T1000 (cell line): Measurements from ENCODE around the gene FAM114A1.

ENCODE experiments used
- DNase-seq: peaks from one replicate; lab custom pipeline; 2025; ENCODE audit warnings: mixed read lengths; lab: John Stamatoyannopoulos, UW

FAM114A1 gene

GRCh38 chr4:38867478-38868058 lies at the start of gene FAM114A1:
Gene FAM114A1, plus strand, starts transcription at chr4:38867806. Its CDS starts 10,273 bp downstream, at chr4:38878079.
- DNase-seq = peak; percentile 79

GRCh38 chr4:38818441-38818976 lies 49.1 kb upstream of the FAM114A1 start:
- DNase-seq = no peak

- DNase-seq = peak; percentile 16
These were observed 48.0 kb upstream of the FAM114A1 start for GRCh38 chr4:38819569-38819968.

GRCh38 chr4:38820329-38821061 lies 47.1 kb upstream of the FAM114A1 start:
- DNase-seq = no peak

GRCh38 chr4:38821739-38822138 lies 45.9 kb upstream of the FAM114A1 start:
- no peak for DNase-seq

GRCh38 chr4:38822748-38823303 lies 44.8 kb upstream of the FAM114A1 start:
- DNase-seq = no peak

GRCh38 chr4:38823766-38824165 lies 43.8 kb upstream of the FAM114A1 start:
- DNase-seq = no peak

GRCh38 chr4:38829237-38829636 lies 38.4 kb upstream of the FAM114A1 start:
- DNase-seq = no peak

GRCh38 chr4:38831653-38832052 lies 36.0 kb upstream of the FAM114A1 start:
- no peak for DNase-seq

GRCh38 chr4:38832206-38832605 lies 35.4 kb upstream of the FAM114A1 start:
- no peak for DNase-seq

GRCh38 chr4:38832624-38833528 lies 34.7 kb upstream of the FAM114A1 start:
- no peak for DNase-seq

GRCh38 chr4:38834570-38834969 lies 33.0 kb upstream of the FAM114A1 start:
- no peak for DNase-seq

- DNase-seq = no peak
These were observed 30.3 kb upstream of the FAM114A1 start for GRCh38 chr4:38837334-38837733.

- DNase-seq = no peak
These were observed 29.8 kb upstream of the FAM114A1 start for GRCh38 chr4:38837849-38838248.

GRCh38 chr4:38842994-38843393 lies 24.6 kb upstream of the FAM114A1 start:
- DNase-seq = no peak

GRCh38 chr4:38846015-38846414 lies 21.6 kb upstream of the FAM114A1 start:
- DNase-seq = no peak

- no peak for DNase-seq
These were observed 12.1 kb upstream of the FAM114A1 start for GRCh38 chr4:38855466-38855865.

GRCh38 chr4:38856046-38856445 lies 11.6 kb upstream of the FAM114A1 start:
- no peak for DNase-seq

GRCh38 chr4:38856524-38857337 lies 10.9 kb upstream of the FAM114A1 start, which contains the start of gene TLR6:
Gene TLR6, minus strand, starts transcription at chr4:38856817. Its CDS starts 27,344 bp downstream, at chr4:38829473.
- peak; percentile 31 for DNase-seq

GRCh38 chr4:38857354-38858096 lies 10.1 kb upstream of the FAM114A1 start:
- peak; percentile 59 for DNase-seq
